GM19099 (cell line): ENCODE data around the gene CNTNAP2.

ENCODE experiments used
- POLR2A ChIP-seq: IDR thresholded peaks from 3 replicates; pipeline ENCODE4 v1.6.1; 2011; ENCODE audit warnings: low read depth; ENCODE audit not compliant: insufficient read length; ENCODE audit errors: extremely low read depth

CNTNAP2 gene

GRCh38 chr7:148362541-148362940 lies 2245.9 kb downstream of the CNTNAP2 start:
- no peak for TF ChIP-seq POLR2A

- TF ChIP-seq POLR2A, result no peak
These were observed 2251.3 kb downstream of the CNTNAP2 start for GRCh38 chr7:148367731-148368475.

GRCh38 chr7:148368562-148368961 lies 2252.0 kb downstream of the CNTNAP2 start:
- no peak for TF ChIP-seq POLR2A

GRCh38 chr7:148371280-148371937 lies 2254.8 kb downstream of the CNTNAP2 start:
- no peak for TF ChIP-seq POLR2A

- no peak for TF ChIP-seq POLR2A
These were observed 2258.0 kb downstream of the CNTNAP2 start for GRCh38 chr7:148374396-148375259.

GRCh38 chr7:148379677-148380076 lies 2263.1 kb downstream of the CNTNAP2 start:
- TF ChIP-seq POLR2A, result no peak

GRCh38 chr7:148380596-148381419 lies 2264.2 kb downstream of the CNTNAP2 start:
- TF ChIP-seq POLR2A, result no peak

GRCh38 chr7:148382596-148382995 lies 2266.0 kb downstream of the CNTNAP2 start:
- no peak for TF ChIP-seq POLR2A

- TF ChIP-seq POLR2A, result no peak
These were observed 2267.1 kb downstream of the CNTNAP2 start for GRCh38 chr7:148383651-148384050.

GRCh38 chr7:148385009-148385682 lies 2268.5 kb downstream of the CNTNAP2 start:
- no peak for TF ChIP-seq POLR2A

- TF ChIP-seq POLR2A, result no peak
These were observed 2273.8 kb downstream of the CNTNAP2 start for GRCh38 chr7:148390381-148390780.

- no peak for TF ChIP-seq POLR2A
These were observed 2275.0 kb downstream of the CNTNAP2 start for GRCh38 chr7:148391591-148391990.

GRCh38 chr7:148394582-148394981 lies 2278.0 kb downstream of the CNTNAP2 start:
- TF ChIP-seq POLR2A, result no peak

GRCh38 chr7:148395352-148395811 lies 2278.8 kb downstream of the CNTNAP2 start:
- no peak for TF ChIP-seq POLR2A
